Heart left ventricle (tissue), 16 donors: ENCODE results near the gene LYPD6B. TPM values are rescaled to one million over a fixed set of nuclear protein-coding genes. Genes with fewer than 3 reads are reported as not detected.

Experiments
- ATAC-seq, 4 donors: fragments of 200-7000 bp; cut with Tn5 transposase; one replicate each; pipeline ENCODE4 v1.9.1; 2020 to 2022; ENCODE audit warnings: moderate library complexity in 4 of 4, mild to moderate bottlenecking in 3 of 4, moderate number of reproducible peaks in 1 of 4
- DNase-seq, 5 donors: peaks; one replicate each; pipeline ENCODE4 v3.0.0-alpha.2; 2020
- H3K27ac ChIP-seq, 12 donors: fragments of 200-600 bp; sonication (generic) in 4 of 12; one replicate each; pipeline versions ENCODE4 v1.5.0 to v1.8.0; 2016 to 2022; ENCODE audit warnings: mild to moderate bottlenecking in 2 of 12
- H3K27me3 ChIP-seq, 9 donors: fragments of 200-600 bp; sonication (generic) in 2 of 9; one replicate each; pipeline versions ENCODE4 v1.5.1 to v1.8.0; 2016 to 2022; ENCODE audit warnings: mild to moderate bottlenecking in 3 of 9
- H3K36me3 ChIP-seq, 9 donors: fragments of 200-600 bp; sonication (generic) in 2 of 9; one replicate each; pipeline versions ENCODE4 v1.5.0 to v1.8.0; 2018 to 2022; ENCODE audit warnings: mild to moderate bottlenecking in 2 of 9
- H3K4me1 ChIP-seq, 12 donors: fragments of 200-600 bp; sonication (generic) in 4 of 12; one replicate each; pipeline versions ENCODE4 v1.5.0 to v1.8.0; 2016 to 2022; ENCODE audit warnings: mild to moderate bottlenecking in 3 of 12
- H3K4me3 ChIP-seq, 12 donors: fragments of 200-600 bp; sonication (generic) in 4 of 12; one replicate each; pipeline versions ENCODE4 v1.5.0 to v1.8.0; 2017 to 2022; ENCODE audit warnings: mild to moderate bottlenecking in 9 of 12, moderate library complexity in 4 of 12
- H3K9me3 ChIP-seq, 12 donors: fragments of 200-600 bp; sonication (generic) in 4 of 12; one replicate each; pipeline versions ENCODE4 v1.5.0 to v1.8.0; 2016 to 2022; ENCODE audit warnings: mild to moderate bottlenecking in 1 of 12
- POLR2A ChIP-seq, 2 donors: fragments of 450-650 bp; IDR thresholded peaks; one replicate each; pipeline ENCODE4 v1.6.1; 2017; ENCODE audit warnings: antibody characterized with exemption in 2 of 2, mild to moderate bottlenecking in 2 of 2, moderate library complexity in 2 of 2
- WGBS, 4 donors: extraction: QIAGEN DNeasy Blood & Tissue Kit in 2 of 4; methylation state at CpG; one replicate each; pipeline versions ENCODE4 v1.1.5 to v1.1.7; 2013 to 2018; 5-methylcytosine and 5-hydroxymethylcytosine counted together
- intact Hi-C, 10 donors: fragments of 100-400 bp; cut with DNase I; formaldehyde crosslinking; loops; one replicate each; pipeline versions ENCODE4 v1.11.1 to v1.14.2; 2022
- polyA plus RNA-seq, 2 donors: library from polyadenylated mRNA; stranded (reverse); fragments of 200-250 nt; gene quantifications; one replicate each; pipeline ENCODE4 v1.2.3, GENCODE V29; 2013
- total RNA-seq, 9 donors: library from RNA; depleted of rRNA in 2 of 9; stranded (reverse); fragments of >200 nt in 2 of 9; fragmentation: NEBNext Ultra II Directional in 3 of 9; extraction: Animal tissue kit (Norgen Biotek cat#: 25700) in 3 of 9; gene quantifications; one replicate each; pipeline versions ENCODE4 v1.1.0 to v1.2.4, GENCODE V29; 2016 to 2023
- TF ChIP-seq, protein P1 (sequence below), 12 donors: fragments of 200-600 bp; sonication (generic) in 4 of 12; IDR thresholded peaks; one replicate each; pipeline versions ENCODE4 v1.5.0 to v1.8.0; 2018 to 2022; ENCODE audit warnings: antibody characterized with exemption in 12 of 12, mild to moderate bottlenecking in 5 of 12
- donor health status: ischemic (EF 13 %, LVEDD 7.1; RV severe dilation, severe dysfunction).
- donor health status: healthy with polysubstance abuse.
- donor health status: DM: no; HTN: yes; CAD: no.
- donor health status: DM: no; HTN: no; CAD: no.
- donor health status: ischemic (EF 25% LVEDD 6.9; RV normal size, moderate dysfunction).
- donor health status: ischemic (EF 25% LVEDD 5.7; RV mildly dilated, moderate dysfunction).
- donor health status: healthy.
- donor health status: DM: yes; HTN: yes; CAD: no.
- donor health status: ischemic (EF 35%, LVEDD 5.7; RV mildly dilated, moderate dysfunction).
- donor health status: nonischemic (EF 11% LVEDD 7.7; RV severe dilation, severe dysfunction).
- donor health status: DM: yes; HTN: yes; CAD: no.
- donor health status: PGD.
- donor health status: ischemic (EF 29% LVEDD 5.4; RV normal size, mild dysfunction).
- donor health status: nonischemic (EF 23%, LVEDD 6.1; RV moderate dilation, normal function).

Gene LYPD6B
- total and polyA plus RNA-seq, 11 donors = not detected

DNA sequence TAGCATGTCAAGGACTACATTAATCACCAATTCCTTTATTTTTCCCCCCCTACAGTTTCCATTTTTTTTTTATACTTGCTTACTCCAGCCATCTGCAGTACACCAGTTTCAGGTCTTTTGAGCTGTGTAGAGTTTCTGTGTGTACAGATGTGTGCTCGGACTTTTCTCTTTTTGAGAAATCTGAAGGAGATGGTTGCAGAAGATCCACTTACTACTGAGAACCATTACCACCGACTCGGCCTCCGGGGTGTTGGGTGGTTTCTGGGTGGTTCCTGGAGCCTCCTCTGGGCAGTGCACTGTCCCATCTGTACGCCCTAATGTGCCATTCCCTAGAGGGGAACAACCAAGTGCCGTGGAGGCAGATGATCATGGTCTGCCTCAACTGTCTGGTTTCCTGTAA is 15.4 kb upstream of the LYPD6B start:
- DNase-seq = no peak
- 85 to 92% (median 88%) methylated on average over 6 of the region's 6 CpGs for WGBS, 4 donors

DNA sequence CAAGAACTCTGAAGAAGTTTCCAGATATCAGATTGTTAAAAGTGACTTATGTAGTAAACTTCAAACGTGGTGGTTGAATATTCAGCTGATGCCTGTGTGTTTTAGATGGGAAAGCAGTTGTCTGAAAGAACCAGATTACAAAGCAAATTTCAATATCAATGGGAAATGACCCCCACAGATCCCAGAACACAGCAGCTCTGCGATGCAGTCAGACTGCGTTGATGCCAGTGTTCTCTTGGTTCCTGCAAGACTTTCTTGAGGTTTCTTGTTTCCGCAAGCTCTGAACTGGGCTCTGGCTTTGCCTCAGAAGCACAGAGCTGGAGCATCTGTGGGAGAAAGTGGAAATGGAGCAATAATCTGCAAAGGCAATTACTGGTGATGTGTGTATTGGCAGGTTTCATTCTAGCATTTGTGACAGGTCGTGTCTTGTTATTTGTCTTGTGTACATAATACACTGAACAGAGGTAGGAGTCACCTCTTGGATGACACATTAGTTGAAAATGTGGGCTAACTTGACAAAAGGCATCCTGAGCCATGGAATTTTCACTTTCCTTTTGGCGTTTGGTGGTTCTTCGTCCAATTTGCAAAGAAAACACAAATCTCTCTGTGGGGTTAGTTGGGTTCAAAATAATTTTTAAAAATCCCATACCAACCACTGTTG is 10.8 kb upstream of the LYPD6B start:
- intact Hi-C loops = loop anchor here in 2 of 10 donors (10.0 kb wide), 1 partner anchor 287 kb away; no protein-coding TSS in a partner anchor
- Histone ChIP-seq H3K27me3 (peaks cover 0 to 35% (median 5%) of the 10 kb centered on the region in 9 donors), H3K4me3 (no peak overlapping the region), H3K4me1 (no peaks in the 10 kb centered on the region), H3K36me3 (no peaks in the 10 kb centered on the region), H3K9me3 (no peaks in the 10 kb centered on the region), H3K27ac (no peak overlapping the region)
- no peak for ATAC-seq
- DNase-seq = no peak
- no peak for TF ChIP-seq POLR2A (IDR thresholded peaks at IDR 0.05)
- TF ChIP-seq, protein P1, sequence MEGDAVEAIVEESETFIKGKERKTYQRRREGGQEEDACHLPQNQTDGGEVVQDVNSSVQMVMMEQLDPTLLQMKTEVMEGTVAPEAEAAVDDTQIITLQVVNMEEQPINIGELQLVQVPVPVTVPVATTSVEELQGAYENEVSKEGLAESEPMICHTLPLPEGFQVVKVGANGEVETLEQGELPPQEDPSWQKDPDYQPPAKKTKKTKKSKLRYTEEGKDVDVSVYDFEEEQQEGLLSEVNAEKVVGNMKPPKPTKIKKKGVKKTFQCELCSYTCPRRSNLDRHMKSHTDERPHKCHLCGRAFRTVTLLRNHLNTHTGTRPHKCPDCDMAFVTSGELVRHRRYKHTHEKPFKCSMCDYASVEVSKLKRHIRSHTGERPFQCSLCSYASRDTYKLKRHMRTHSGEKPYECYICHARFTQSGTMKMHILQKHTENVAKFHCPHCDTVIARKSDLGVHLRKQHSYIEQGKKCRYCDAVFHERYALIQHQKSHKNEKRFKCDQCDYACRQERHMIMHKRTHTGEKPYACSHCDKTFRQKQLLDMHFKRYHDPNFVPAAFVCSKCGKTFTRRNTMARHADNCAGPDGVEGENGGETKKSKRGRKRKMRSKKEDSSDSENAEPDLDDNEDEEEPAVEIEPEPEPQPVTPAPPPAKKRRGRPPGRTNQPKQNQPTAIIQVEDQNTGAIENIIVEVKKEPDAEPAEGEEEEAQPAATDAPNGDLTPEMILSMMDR (IDR thresholded peaks at IDR 0.05) = no peak
- WGBS, 4 donors = 72 to 79% (median 78%) methylated on average over 7 of the region's 7 CpGs

More for the DNA sequence above, 15.4 kb upstream of the LYPD6B start:
- no peaks in the 10 kb centered on the region for H3K36me3 ChIP-seq
- intact Hi-C loops = loop anchor here in 2 of 10 donors (10.0 kb wide), 1 partner anchor 292 kb away; no protein-coding TSS in a partner anchor
- peaks cover 0 to 9% (median 0%) of the 10 kb centered on the region in 9 donors for H3K27me3 ChIP-seq
- ATAC-seq = no peak
- H3K4me1 ChIP-seq = peaks cover 0 to 4% (median 0%) of the 10 kb centered on the region in 12 donors
- H3K4me3 ChIP-seq = no peak overlapping the region
- H3K9me3 ChIP-seq = no peaks in the 10 kb centered on the region
- TF ChIP-seq, protein P1 (IDR thresholded peaks at IDR 0.05) = no peak
- no peak for TF ChIP-seq POLR2A (IDR thresholded peaks at IDR 0.05)
- H3K27ac ChIP-seq = no peak overlapping the region

DNA sequence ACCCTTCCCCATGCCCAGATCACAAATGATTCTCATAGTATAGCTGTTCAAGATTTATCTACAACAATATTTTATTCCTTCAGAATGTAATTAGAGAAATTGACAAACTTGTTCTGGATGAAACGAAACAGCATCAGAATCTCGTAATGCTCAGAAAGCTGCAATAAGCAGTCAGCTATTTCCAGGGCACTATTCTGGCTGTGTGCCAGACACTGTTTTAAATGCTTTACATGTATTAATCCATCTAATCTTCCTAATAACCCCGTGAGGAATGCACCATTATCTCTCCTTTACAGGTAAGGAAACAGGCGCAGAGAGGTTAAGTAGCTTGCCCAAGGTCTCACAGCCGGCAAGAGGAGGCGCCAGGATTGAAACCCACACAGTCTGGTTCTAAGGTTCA is 10.1 kb upstream of the LYPD6B start:
- 74 to 81% (median 79%) methylated on average over 6 of the region's 6 CpGs for WGBS, 4 donors
- ATAC-seq = no peak
- intact Hi-C loops = loop anchor here in 2 of 10 donors (10.0 kb wide), 1 partner anchor 286 kb away; no protein-coding TSS in a partner anchor

DNA sequence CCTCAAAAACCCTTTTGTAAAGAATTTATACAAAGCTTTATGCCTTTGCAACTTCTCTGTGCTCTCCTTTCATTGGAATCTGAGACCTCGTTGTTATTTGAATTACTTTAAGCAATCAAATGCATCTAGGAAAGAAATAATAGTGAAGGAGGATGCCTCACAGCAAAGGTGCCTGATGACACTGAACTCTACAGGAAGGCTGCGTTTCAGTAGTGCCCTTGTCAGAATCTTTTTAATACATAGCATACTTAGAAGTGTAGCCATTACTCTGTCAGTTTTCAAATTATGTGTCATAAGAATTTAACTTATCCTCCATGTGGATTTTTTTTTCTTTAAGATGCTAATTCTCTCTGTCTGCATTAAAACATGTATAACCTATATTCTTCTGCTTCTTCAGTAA is 9.6 kb upstream of the LYPD6B start:
- ATAC-seq (no peak), DNase-seq (no peak)
- no peaks in the 10 kb centered on the region for H3K4me1 ChIP-seq
- peaks cover 0 to 35% (median 5%) of the 10 kb centered on the region in 9 donors for H3K27me3 ChIP-seq
- TF ChIP-seq, protein P1 (IDR thresholded peaks at IDR 0.05) = no peak
- no peak for TF ChIP-seq POLR2A (IDR thresholded peaks at IDR 0.05)
- intact Hi-C loops = loop anchor here in 2 of 10 donors (10.0 kb wide), 1 partner anchor 286 kb away; no protein-coding TSS in a partner anchor
- H3K4me3 ChIP-seq = no peak overlapping the region
- WGBS, 4 donors = 73 to 91% (median 78%) methylated on average over 2 of the region's 2 CpGs
- H3K9me3 ChIP-seq = no peaks in the 10 kb centered on the region
- no peaks in the 10 kb centered on the region for H3K36me3 ChIP-seq
- H3K27ac ChIP-seq = no peak overlapping the region

More for the DNA sequence above, 10.1 kb upstream of the LYPD6B start:
- Histone ChIP-seq H3K27ac (no peak overlapping the region), H3K9me3 (no peaks in the 10 kb centered on the region), H3K4me3 (no peak overlapping the region), H3K4me1 (no peaks in the 10 kb centered on the region), H3K27me3 (peaks cover 0 to 35% (median 5%) of the 10 kb centered on the region in 9 donors), H3K36me3 (no peaks in the 10 kb centered on the region)
- DNase-seq = no peak
- TF ChIP-seq POLR2A (IDR thresholded peaks at IDR 0.05) = no peak
- TF ChIP-seq, protein P1 (IDR thresholded peaks at IDR 0.05) = no peak
